ENCODE measurements around the gene PUS1. TPM values are rescaled to one million over a fixed set of nuclear protein-coding genes. Genes with fewer than 3 reads are reported as not detected.
A peak's percentile ranks its signal among the peaks of the same experiment; 100 is the strongest.

Gene PUS1
- total and polyA plus RNA-seq, 2 donors from 2014 or later = 16.1 to 28.8 TPM

DNA sequence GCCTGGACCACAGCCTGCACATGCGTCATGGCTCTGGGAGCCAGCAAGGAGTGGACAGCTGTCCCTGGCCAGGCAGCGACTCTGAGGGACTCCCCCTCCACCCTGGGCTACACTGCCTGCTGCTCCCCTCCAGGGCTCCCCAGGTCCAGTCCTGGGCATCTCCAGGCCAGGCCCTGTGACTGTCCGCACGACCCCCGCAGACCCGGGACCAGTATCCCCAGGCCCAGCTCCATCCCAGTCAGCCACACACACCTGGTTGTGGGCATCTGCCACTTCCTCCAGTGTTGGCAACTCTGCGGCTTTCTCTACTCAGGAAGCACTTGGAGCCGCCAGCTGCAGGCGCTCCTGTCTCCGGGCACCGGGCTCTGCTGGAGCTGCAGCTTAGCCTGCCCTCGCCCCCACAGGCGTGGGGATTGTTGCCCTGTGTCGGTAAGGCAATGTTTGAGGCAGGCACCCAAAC, 32.2 kb upstream of the PUS1 start:
- DNase-seq = no peak
- Histone ChIP-seq H3K9me3 (ENCODE audit: control insufficient read depth in 2 of 3, insufficient read depth in 1 of 3, low read length in 3 of 3) (no peaks in the 10 kb centered on the region), H3K4me3 (ENCODE audit: low read length in 3 of 3) (peak overlapping the region in 2 of 3 donors; percentile 9 to 75), H3K27ac (ENCODE audit: low read depth in 2 of 2, low read length in 2 of 2) (peak overlapping the region; percentile 97 to 99), H3K36me3 (ENCODE audit: control insufficient read depth in 2 of 3, insufficient read depth in 3 of 3, low read length in 3 of 3) (peaks cover 0 to 2% (median 0%) of the 10 kb centered on the region in 3 donors), H3K4me1 (ENCODE audit: control insufficient read depth in 2 of 3, insufficient read depth in 2 of 3, low read depth in 1 of 3, low read length in 3 of 3) (peaks cover 0 to 21% (median 9%) of the 10 kb centered on the region in 3 donors), H3K27me3 (ENCODE audit: control insufficient read depth, insufficient read depth, low read length) (no peaks in the 10 kb centered on the region), H3K9ac (ENCODE audit: low read length in 3 of 3) (peak overlapping the region in 1 of 3 donors; percentile 78)
- FAIRE-seq = no peak
- intact Hi-C loops (cut with DNase I) = no loop called here
- TF ChIP-seq, protein P1, sequence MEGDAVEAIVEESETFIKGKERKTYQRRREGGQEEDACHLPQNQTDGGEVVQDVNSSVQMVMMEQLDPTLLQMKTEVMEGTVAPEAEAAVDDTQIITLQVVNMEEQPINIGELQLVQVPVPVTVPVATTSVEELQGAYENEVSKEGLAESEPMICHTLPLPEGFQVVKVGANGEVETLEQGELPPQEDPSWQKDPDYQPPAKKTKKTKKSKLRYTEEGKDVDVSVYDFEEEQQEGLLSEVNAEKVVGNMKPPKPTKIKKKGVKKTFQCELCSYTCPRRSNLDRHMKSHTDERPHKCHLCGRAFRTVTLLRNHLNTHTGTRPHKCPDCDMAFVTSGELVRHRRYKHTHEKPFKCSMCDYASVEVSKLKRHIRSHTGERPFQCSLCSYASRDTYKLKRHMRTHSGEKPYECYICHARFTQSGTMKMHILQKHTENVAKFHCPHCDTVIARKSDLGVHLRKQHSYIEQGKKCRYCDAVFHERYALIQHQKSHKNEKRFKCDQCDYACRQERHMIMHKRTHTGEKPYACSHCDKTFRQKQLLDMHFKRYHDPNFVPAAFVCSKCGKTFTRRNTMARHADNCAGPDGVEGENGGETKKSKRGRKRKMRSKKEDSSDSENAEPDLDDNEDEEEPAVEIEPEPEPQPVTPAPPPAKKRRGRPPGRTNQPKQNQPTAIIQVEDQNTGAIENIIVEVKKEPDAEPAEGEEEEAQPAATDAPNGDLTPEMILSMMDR (IDR thresholded peaks at IDR 0.05; ENCODE audit: borderline replicate concordance, extremely low read depth, insufficient read depth) = no peak

DNA sequence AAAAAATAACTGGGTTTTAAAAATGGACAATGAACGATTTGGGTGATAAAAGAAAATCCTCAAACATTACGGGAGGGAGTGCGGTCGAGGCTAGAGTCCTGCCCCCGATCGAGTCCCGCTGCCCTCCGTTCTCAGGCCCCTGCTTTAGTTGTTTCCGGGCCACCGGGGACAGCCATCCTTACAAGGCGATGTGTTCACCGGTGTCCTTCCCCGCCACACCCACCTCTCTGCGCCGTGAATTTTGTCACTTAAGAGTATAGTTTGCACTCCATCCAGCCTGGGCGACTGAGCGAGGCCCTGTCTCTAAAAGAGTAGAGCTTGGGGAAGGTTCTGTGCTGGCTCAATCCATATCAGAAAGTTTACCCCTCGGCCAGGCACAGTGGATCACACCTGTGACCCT, 31.8 kb upstream of the PUS1 start:
- peak overlapping the region; percentile 97 to 99 for H3K27ac ChIP-seq (ENCODE audit: low read depth in 2 of 2, low read length in 2 of 2)
- H3K9ac ChIP-seq (ENCODE audit: low read length in 3 of 3) = peak overlapping the region in 1 of 3 donors; percentile 78
- TF ChIP-seq, protein P1 (IDR thresholded peaks at IDR 0.05; ENCODE audit: borderline replicate concordance, extremely low read depth, insufficient read depth) = no peak
- H3K27me3 ChIP-seq (ENCODE audit: control insufficient read depth, insufficient read depth, low read length) = no peaks in the 10 kb centered on the region
- H3K4me1 ChIP-seq (ENCODE audit: control insufficient read depth in 2 of 3, insufficient read depth in 2 of 3, low read depth in 1 of 3, low read length in 3 of 3) = peaks cover 0 to 23% (median 9%) of the 10 kb centered on the region in 3 donors
- peaks cover 0 to 2% (median 0%) of the 10 kb centered on the region in 3 donors for H3K36me3 ChIP-seq (ENCODE audit: control insufficient read depth in 2 of 3, insufficient read depth in 3 of 3, low read length in 3 of 3)
- intact Hi-C loops (cut with DNase I) = no loop called here
- peak overlapping the region in 1 of 3 donors; percentile 75 for H3K4me3 ChIP-seq (ENCODE audit: low read length in 3 of 3)
- H3K9me3 ChIP-seq (ENCODE audit: control insufficient read depth in 2 of 3, insufficient read depth in 1 of 3, low read length in 3 of 3) = no peaks in the 10 kb centered on the region
- FAIRE-seq (no peak), DNase-seq (peak in 1 of 5 donors; percentile 76)

GRCh38 chr12:131897875-131898274, 31.2 kb upstream of the PUS1 start:
- TF ChIP-seq, protein P1 (IDR thresholded peaks at IDR 0.05; ENCODE audit: borderline replicate concordance, extremely low read depth, insufficient read depth) = no peak
- Histone ChIP-seq H3K4me3 (ENCODE audit: low read length in 3 of 3) (no peak overlapping the region), H3K36me3 (ENCODE audit: control insufficient read depth in 2 of 3, insufficient read depth in 3 of 3, low read length in 3 of 3) (peaks cover 0 to 2% (median 0%) of the 10 kb centered on the region in 3 donors), H3K9ac (ENCODE audit: low read length in 3 of 3) (peak overlapping the region in 1 of 3 donors; percentile 46), H3K27me3 (ENCODE audit: control insufficient read depth, insufficient read depth, low read length) (no peaks in the 10 kb centered on the region), H3K27ac (ENCODE audit: low read depth in 2 of 2, low read length in 2 of 2) (no peak overlapping the region), H3K9me3 (ENCODE audit: control insufficient read depth in 2 of 3, insufficient read depth in 1 of 3, low read length in 3 of 3) (no peaks in the 10 kb centered on the region), H3K4me1 (ENCODE audit: control insufficient read depth in 2 of 3, insufficient read depth in 2 of 3, low read depth in 1 of 3, low read length in 3 of 3) (peaks cover 0 to 27% (median 9%) of the 10 kb centered on the region in 3 donors)
- peak in 2 of 5 donors; percentile 6 to 37 for DNase-seq
- no peak for FAIRE-seq
- intact Hi-C loops (cut with DNase I) = no loop called here

DNA sequence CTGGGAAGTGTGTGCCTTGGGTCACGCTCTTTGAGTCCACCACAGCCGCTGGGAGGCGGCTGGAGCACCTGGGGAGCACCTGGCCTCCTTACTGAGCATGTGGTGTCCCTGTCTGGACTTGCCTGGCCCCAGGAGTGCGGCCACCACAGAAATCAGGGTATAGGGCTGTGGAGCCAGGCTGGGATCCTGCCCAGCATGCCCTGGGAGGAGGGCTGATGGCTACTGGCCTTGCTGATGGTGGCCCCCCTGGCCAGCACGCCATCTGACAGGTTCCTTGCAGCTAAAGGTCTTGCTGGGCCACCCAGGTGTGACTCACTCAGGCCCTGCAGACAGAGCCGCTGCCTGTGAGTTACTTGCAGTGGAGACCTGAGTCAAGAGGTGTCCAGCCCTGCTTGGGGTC, 28.7 kb upstream of the PUS1 start:
- intact Hi-C loops (cut with DNase I) = no loop called here
- Histone ChIP-seq H3K9ac (ENCODE audit: low read length in 3 of 3) (no peak overlapping the region), H3K36me3 (ENCODE audit: control insufficient read depth in 2 of 3, insufficient read depth in 3 of 3, low read length in 3 of 3) (peaks cover 0 to 2% (median 0%) of the 10 kb centered on the region in 3 donors), H3K9me3 (ENCODE audit: control insufficient read depth in 2 of 3, insufficient read depth in 1 of 3, low read length in 3 of 3) (no peaks in the 10 kb centered on the region), H3K4me3 (ENCODE audit: low read length in 3 of 3) (no peak overlapping the region), H3K27me3 (ENCODE audit: control insufficient read depth, insufficient read depth, low read length) (no peaks in the 10 kb centered on the region), H3K4me1 (ENCODE audit: control insufficient read depth in 2 of 3, insufficient read depth in 2 of 3, low read depth in 1 of 3, low read length in 3 of 3) (peaks cover 0 to 30% (median 9%) of the 10 kb centered on the region in 3 donors), H3K27ac (ENCODE audit: low read depth in 2 of 2, low read length in 2 of 2) (no peak overlapping the region)
- FAIRE-seq = no peak
- DNase-seq = no peak
- TF ChIP-seq, protein P1 (IDR thresholded peaks at IDR 0.05; ENCODE audit: borderline replicate concordance, extremely low read depth, insufficient read depth) = no peak

All from kidney (tissue), 14 donors.